Activated T-cell treated with anti-CD3 and anti-CD28 coated beads, Interleukin-2, amount 50 U/mL, for 24 hours (primary cell): ENCODE measurements around the gene WIPI1.
"Not testable (repeated sequence)": the region's sequence is repeated elsewhere in the genome, so short reads cannot be mapped to it uniquely, and the experiment has no call there.

Experiments
- DNase-seq: peaks from one replicate; pipeline ENCODE4 v3.0.0-alpha.2; 2020
- H3K27ac Mint-ChIP-seq: 2 replicates; pipeline ENCODE4 v1.8.0; 2020; ENCODE audit warnings: mild to moderate bottlenecking, mixed read lengths
- H3K27me3 Mint-ChIP-seq: 2 replicates; pipeline ENCODE4 v1.8.0; 2020; ENCODE audit warnings: mixed read lengths
- H3K36me3 Mint-ChIP-seq: 2 replicates; pipeline ENCODE4 v1.8.0; 2020; ENCODE audit warnings: low read depth, mixed read lengths
- H3K4me1 Mint-ChIP-seq: 2 replicates; pipeline ENCODE4 v1.8.0; 2020; ENCODE audit warnings: low read depth, mixed read lengths
- H3K4me3 Mint-ChIP-seq: 2 replicates; pipeline ENCODE4 v1.8.0; 2020; ENCODE audit warnings: mild to moderate bottlenecking, moderate library complexity, mixed read lengths
- H3K9me3 Mint-ChIP-seq: 2 replicates; pipeline ENCODE4 v1.8.0; 2020; ENCODE audit warnings: mixed read lengths

Gene WIPI1

GRCh38 chr17:68457168-68457538 is at the start of gene WIPI1:
Gene WIPI1, minus strand, starts transcription at chr17:68457496. Its CDS starts 75 bp downstream, at chr17:68457421.
- Mint-ChIP-seq H3K9me3 (no peaks in the 10 kb centered on the region), H3K4me3 (peak within 1 kb of the TSS; percentile 81), H3K27me3 (peaks cover 2% of the 10 kb centered on the region), H3K27ac (peak within 1 kb of the TSS; percentile 87), H3K36me3 (no peaks in the 10 kb centered on the region), H3K4me1 (peaks cover 55% of the 10 kb centered on the region)
- no peak for DNase-seq

GRCh38 chr17:68505951-68506350 is 48.7 kb upstream of the WIPI1 start:
- no peak overlapping the region for H3K4me3 Mint-ChIP-seq
- H3K9me3 Mint-ChIP-seq, result no peaks in the 10 kb centered on the region
- H3K4me1 Mint-ChIP-seq, result peaks cover 17% of the 10 kb centered on the region
- no peaks in the 10 kb centered on the region for H3K36me3 Mint-ChIP-seq
- H3K27me3 Mint-ChIP-seq, result no peaks in the 10 kb centered on the region
- DNase-seq, result no peak
- H3K27ac Mint-ChIP-seq, result no peak overlapping the region

- H3K4me3 Mint-ChIP-seq, result no peak overlapping the region
- no peaks in the 10 kb centered on the region for H3K9me3 Mint-ChIP-seq
- H3K36me3 Mint-ChIP-seq, result no peaks in the 10 kb centered on the region
- H3K4me1 Mint-ChIP-seq, result peaks cover 17% of the 10 kb centered on the region
- no peak overlapping the region for H3K27ac Mint-ChIP-seq
- H3K27me3 Mint-ChIP-seq, result no peaks in the 10 kb centered on the region
- DNase-seq, result no peak
Measured at GRCh38 chr17:68501074-68501473, 43.8 kb upstream of the WIPI1 start.

- H3K4me1 Mint-ChIP-seq, result peaks cover 17% of the 10 kb centered on the region
- no peak overlapping the region for H3K27ac Mint-ChIP-seq
- no peaks in the 10 kb centered on the region for H3K9me3 Mint-ChIP-seq
- DNase-seq, result no peak
- no peaks in the 10 kb centered on the region for H3K27me3 Mint-ChIP-seq
- H3K36me3 Mint-ChIP-seq, result no peaks in the 10 kb centered on the region
- H3K4me3 Mint-ChIP-seq, result no peak overlapping the region
Measured at GRCh38 chr17:68499587-68499986, 42.3 kb upstream of the WIPI1 start.

- H3K27ac Mint-ChIP-seq, result no peak overlapping the region
- no peaks in the 10 kb centered on the region for H3K36me3 Mint-ChIP-seq
- no peaks in the 10 kb centered on the region for H3K9me3 Mint-ChIP-seq
- no peaks in the 10 kb centered on the region for H3K27me3 Mint-ChIP-seq
- DNase-seq, result no peak
- no peak overlapping the region for H3K4me3 Mint-ChIP-seq
- peaks cover 17% of the 10 kb centered on the region for H3K4me1 Mint-ChIP-seq
Measured at GRCh38 chr17:68498479-68499326, 41.4 kb upstream of the WIPI1 start.

GRCh38 chr17:68497885-68498319 is 40.6 kb upstream of the WIPI1 start:
- peaks cover 17% of the 10 kb centered on the region for H3K4me1 Mint-ChIP-seq
- H3K4me3 Mint-ChIP-seq, result no peak overlapping the region
- H3K9me3 Mint-ChIP-seq, result no peaks in the 10 kb centered on the region
- H3K27me3 Mint-ChIP-seq, result no peaks in the 10 kb centered on the region
- no peak overlapping the region for H3K27ac Mint-ChIP-seq
- no peaks in the 10 kb centered on the region for H3K36me3 Mint-ChIP-seq
- no peak for DNase-seq

- H3K9me3 Mint-ChIP-seq, result no peaks in the 10 kb centered on the region
- H3K4me1 Mint-ChIP-seq, result peaks cover 17% of the 10 kb centered on the region
- no peak overlapping the region for H3K4me3 Mint-ChIP-seq
- H3K27me3 Mint-ChIP-seq, result no peaks in the 10 kb centered on the region
- no peak for DNase-seq
- H3K36me3 Mint-ChIP-seq, result no peaks in the 10 kb centered on the region
- H3K27ac Mint-ChIP-seq, result no peak overlapping the region
Measured at GRCh38 chr17:68495081-68495480, 37.8 kb upstream of the WIPI1 start.

GRCh38 chr17:68492394-68493054 is 35.2 kb upstream of the WIPI1 start:
- H3K36me3 Mint-ChIP-seq, H3K27me3 Mint-ChIP-seq, H3K27ac Mint-ChIP-seq, DNase-seq, H3K4me3 Mint-ChIP-seq, H3K9me3 Mint-ChIP-seq, H3K4me1 Mint-ChIP-seq: not testable (repeated sequence)

GRCh38 chr17:68491381-68492231 is 34.3 kb upstream of the WIPI1 start:
- Mint-ChIP-seq H3K27ac (no peak overlapping the region), H3K4me3 (no peak overlapping the region), H3K27me3 (no peaks in the 10 kb centered on the region)

GRCh38 chr17:68489919-68490318 is 32.6 kb upstream of the WIPI1 start:
- Mint-ChIP-seq H3K9me3 (no peaks in the 10 kb centered on the region), H3K4me1 (peaks cover 15% of the 10 kb centered on the region), H3K27ac (no peak overlapping the region), H3K36me3 (no peaks in the 10 kb centered on the region), H3K27me3 (peaks cover 2% of the 10 kb centered on the region), H3K4me3 (no peak overlapping the region)
- DNase-seq, result no peak

More at GRCh38 chr17:68491381-68492231, 34.3 kb upstream of the WIPI1 start:
- no peaks in the 10 kb centered on the region for H3K36me3 Mint-ChIP-seq
- H3K9me3 Mint-ChIP-seq, result no peaks in the 10 kb centered on the region
- H3K4me1 Mint-ChIP-seq, result peaks cover 14% of the 10 kb centered on the region
- no peak for DNase-seq

- H3K36me3 Mint-ChIP-seq, result no peaks in the 10 kb centered on the region
- peaks cover 4% of the 10 kb centered on the region for H3K9me3 Mint-ChIP-seq
- no peak for DNase-seq
- no peak overlapping the region for H3K4me3 Mint-ChIP-seq
- peaks cover 15% of the 10 kb centered on the region for H3K4me1 Mint-ChIP-seq
- H3K27ac Mint-ChIP-seq, result no peak overlapping the region
- H3K27me3 Mint-ChIP-seq, result peaks cover 7% of the 10 kb centered on the region
Measured at GRCh38 chr17:68484458-68484857, 27.2 kb upstream of the WIPI1 start.

GRCh38 chr17:68482576-68483041 is 25.3 kb upstream of the WIPI1 start:
- Mint-ChIP-seq H3K27ac (no peak overlapping the region), H3K4me1 (peaks cover 8% of the 10 kb centered on the region), H3K4me3 (no peak overlapping the region), H3K36me3 (no peaks in the 10 kb centered on the region), H3K27me3 (peaks cover 7% of the 10 kb centered on the region), H3K9me3 (peaks cover 7% of the 10 kb centered on the region)
- DNase-seq, result no peak

GRCh38 chr17:68480885-68481284 is 23.6 kb upstream of the WIPI1 start:
- Mint-ChIP-seq H3K4me3 (no peak overlapping the region), H3K4me1 (no peaks in the 10 kb centered on the region), H3K27me3 (peaks cover 6% of the 10 kb centered on the region), H3K9me3 (peaks cover 7% of the 10 kb centered on the region), H3K27ac (no peak overlapping the region), H3K36me3 (no peaks in the 10 kb centered on the region)
- no peak for DNase-seq

GRCh38 chr17:68470961-68471360 is 13.7 kb upstream of the WIPI1 start:
- H3K27me3 Mint-ChIP-seq, result no peaks in the 10 kb centered on the region

More at GRCh38 chr17:68470961-68471360, 13.7 kb upstream of the WIPI1 start:
- Mint-ChIP-seq H3K27ac (no peak overlapping the region), H3K9me3 (no peaks in the 10 kb centered on the region), H3K4me3 (no peak overlapping the region), H3K4me1 (peaks cover 1% of the 10 kb centered on the region), H3K36me3 (no peaks in the 10 kb centered on the region)
- no peak for DNase-seq
